ENCODE measurements around the gene SEMA4G. TPM values are rescaled to one million over a fixed set of nuclear protein-coding genes. Genes with fewer than 3 reads are reported as not detected.

SEMA4G gene
- total and polyA plus RNA-seq, 2 of the 8 experiments (the other 6 are each of a cell fraction or from before 2014, with no cell fraction given): 7.1 to 18.2 TPM

DNA sequence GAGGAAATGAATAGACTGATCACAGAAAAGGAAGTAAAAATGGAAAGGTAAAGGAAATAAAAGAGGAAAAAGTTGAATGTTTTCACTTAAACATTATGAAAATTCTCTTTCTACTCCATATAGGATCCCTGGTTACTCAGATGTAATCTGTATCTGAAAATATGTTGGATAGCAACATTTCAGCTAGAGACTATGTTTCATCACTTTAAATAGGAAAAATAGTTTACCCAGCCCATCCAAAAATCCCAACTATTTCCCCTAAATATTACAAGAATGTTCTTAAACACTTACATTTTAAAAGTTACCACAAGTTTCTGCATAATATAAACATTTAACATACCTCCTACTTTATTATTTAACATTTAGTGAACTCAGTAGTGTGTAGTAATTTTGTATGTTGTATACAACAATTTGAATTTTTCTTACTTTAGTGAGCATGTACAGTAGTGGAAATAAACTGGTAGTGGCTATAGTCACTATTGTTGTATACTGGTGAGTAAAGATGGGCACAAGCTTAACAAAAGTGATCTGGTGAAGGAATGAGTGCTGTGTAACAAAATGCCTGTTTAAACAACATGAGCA, 29.4 kb upstream of the SEMA4G start:
- no peak overlapping the region for H3K23ac ChIP-seq (ENCODE audit: insufficient read length)
- H2BK120ac ChIP-seq (replicated peaks; ENCODE audit: low read depth, low read length): no peak overlapping the region
- TF ChIP-seq CHD2 (IDR thresholded peaks at IDR 0.05; ENCODE audit: low read length): no peak
- no peak for TF ChIP-seq JUND (IDR thresholded peaks at IDR 0.05; ENCODE audit: low read length)
- TF ChIP-seq CBX5 (IDR thresholded peaks at IDR 0.05; ENCODE audit: low read depth, low read length): no peak
- no peak for TF ChIP-seq MAFK (IDR thresholded peaks at IDR 0.05; ENCODE audit: low read depth, low read length)
- TF ChIP-seq, protein P1, sequence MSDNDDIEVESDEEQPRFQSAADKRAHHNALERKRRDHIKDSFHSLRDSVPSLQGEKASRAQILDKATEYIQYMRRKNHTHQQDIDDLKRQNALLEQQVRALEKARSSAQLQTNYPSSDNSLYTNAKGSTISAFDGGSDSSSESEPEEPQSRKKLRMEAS (IDR thresholded peaks at IDR 0.05): no peak
- TF ChIP-seq TEAD4 (IDR thresholded peaks at IDR 0.05; ENCODE audit: low read depth, low read length): no peak
- no peak for TF ChIP-seq RXRA (IDR thresholded peaks at IDR 0.05; ENCODE audit: insufficient read depth, low read depth, low read length)
- TF ChIP-seq SIN3A (conservative IDR thresholded peaks at IDR 0.05 in 1 of 2, IDR thresholded peaks at IDR 0.05 in 1 of 2; ENCODE audit: low read depth in 1 of 2, low read length in 2 of 2): no peak
- TF ChIP-seq SIRT6 (IDR thresholded peaks at IDR 0.05; ENCODE audit: low read length): no peak
- no peak for TF ChIP-seq CTBP2 (IDR thresholded peaks at IDR 0.05; ENCODE audit: borderline replicate concordance, insufficient read depth, insufficient read length, low read length)
- H4K91ac ChIP-seq (replicated peaks; ENCODE audit: insufficient read length, low read length): no peak overlapping the region
- no peak overlapping the region for H2AK5ac ChIP-seq (ENCODE audit: low read depth, low read length)
- no peak overlapping the region for H3K9ac ChIP-seq (replicated peaks in 1 of 4; ENCODE audit: extremely low read depth in 1 of 4, low read depth in 3 of 4, low read length in 3 of 4)
- H3K36me3 ChIP-seq (ENCODE audit: control insufficient read depth in 2 of 4, insufficient read depth in 4 of 4, low read length in 3 of 4): peaks cover 5 to 54% (median 19%) of the 10 kb centered on the region in 4 experiments; a peak in 7 of 8 replicates
- no peaks in the 10 kb centered on the region for H3K79me1 ChIP-seq (ENCODE audit: low read depth, low read length)
- H3K27ac ChIP-seq (ENCODE audit: low read depth, low read length): no peak overlapping the region
- no peaks in the 10 kb centered on the region for H4K20me1 ChIP-seq (replicated peaks in 1 of 2; ENCODE audit: control insufficient read depth in 1 of 2, insufficient read depth in 2 of 2, low read length in 2 of 2)
- H2BK12ac ChIP-seq (ENCODE audit: low read depth, low read length): no peak overlapping the region
- no peaks in the 10 kb centered on the region for H3K27me3 ChIP-seq (replicated peaks in 1 of 4; ENCODE audit: control insufficient read depth in 3 of 4, extremely low read depth in 1 of 4, insufficient read depth in 3 of 4, low read length in 3 of 4)
- H3K9me3 ChIP-seq (ENCODE audit: insufficient read depth in 2 of 2, low read depth in 1 of 2, low read length in 1 of 2): no peaks in the 10 kb centered on the region
- no peak overlapping the region for H4K5ac ChIP-seq (ENCODE audit: insufficient read length, low read depth, low read length)
- no peak overlapping the region for H4K8ac ChIP-seq (ENCODE audit: extremely low read depth, insufficient read depth, low read length)
- H3K4me3 ChIP-seq (ENCODE audit: extremely low read depth in 1 of 4, insufficient read depth in 2 of 4, low read depth in 3 of 4, low read length in 4 of 4): no peak overlapping the region
- no peak overlapping the region for H3K4me2 ChIP-seq (ENCODE audit: insufficient read depth in 1 of 2, low read depth in 2 of 2, low read length in 2 of 2)
- no peak overlapping the region for H3K14ac ChIP-seq (ENCODE audit: insufficient read length)
- H3K4me1 ChIP-seq (replicated peaks in 1 of 4; ENCODE audit: control insufficient read depth in 3 of 4, insufficient read depth in 4 of 4, low read length in 3 of 4): no peaks in the 10 kb centered on the region
- no peak for DNase-seq (ENCODE audit: low read depth in 1 of 2, low spot score in 2 of 2)
- ChIA-PET POLR2A (ENCODE audit: partially characterized antibody) (interaction anchor here (1.0 kb wide), 1 partner anchor 13 kb away, joined by 5 read pairs; no protein-coding TSS in a partner anchor), CTCF (ENCODE audit: partially characterized antibody) (interaction anchor here (0.9 to 1.3 kb wide), 2 partner anchors 10 to 11 kb away, joined by 5 read pairs; no protein-coding TSS in a partner anchor)
- no peak overlapping the region for H3K18ac ChIP-seq (ENCODE audit: extremely low read depth, low read length)
- H3K79me2 ChIP-seq (ENCODE audit: control insufficient read depth in 1 of 2, insufficient read depth in 2 of 2, low read length in 2 of 2): no peaks in the 10 kb centered on the region
- no peak overlapping the region for H2AFZ ChIP-seq (ENCODE audit: low read length)
- H2BK5ac ChIP-seq (ENCODE audit: low read depth, low read length): no peak overlapping the region
- H3K23me2 ChIP-seq (ENCODE audit: low read depth, low read length): peaks cover 2% of the 10 kb centered on the region; the same call in 1 of the 2 replicates
- H2BK15ac ChIP-seq (ENCODE audit: low read length): no peak overlapping the region
- no peak overlapping the region for H2BK20ac ChIP-seq (ENCODE audit: low read length)
- H3K4ac ChIP-seq (replicated peaks; ENCODE audit: insufficient read length, low read depth, low read length): no peak overlapping the region
- no peak overlapping the region for H3K56ac ChIP-seq (replicated peaks; ENCODE audit: insufficient read length, low read depth, low read length)
- no peak for FAIRE-seq

All from H1 (cell line).